ENCODE results near the gene SULT1A2.
A peak's percentile ranks its signal among the peaks of the same experiment; 100 is the strongest.
"Not testable (repeated sequence)": the region's sequence is repeated elsewhere in the genome, so short reads cannot be mapped to it uniquely, and the experiment has no call there.

The SULT1A2 gene

DNA sequence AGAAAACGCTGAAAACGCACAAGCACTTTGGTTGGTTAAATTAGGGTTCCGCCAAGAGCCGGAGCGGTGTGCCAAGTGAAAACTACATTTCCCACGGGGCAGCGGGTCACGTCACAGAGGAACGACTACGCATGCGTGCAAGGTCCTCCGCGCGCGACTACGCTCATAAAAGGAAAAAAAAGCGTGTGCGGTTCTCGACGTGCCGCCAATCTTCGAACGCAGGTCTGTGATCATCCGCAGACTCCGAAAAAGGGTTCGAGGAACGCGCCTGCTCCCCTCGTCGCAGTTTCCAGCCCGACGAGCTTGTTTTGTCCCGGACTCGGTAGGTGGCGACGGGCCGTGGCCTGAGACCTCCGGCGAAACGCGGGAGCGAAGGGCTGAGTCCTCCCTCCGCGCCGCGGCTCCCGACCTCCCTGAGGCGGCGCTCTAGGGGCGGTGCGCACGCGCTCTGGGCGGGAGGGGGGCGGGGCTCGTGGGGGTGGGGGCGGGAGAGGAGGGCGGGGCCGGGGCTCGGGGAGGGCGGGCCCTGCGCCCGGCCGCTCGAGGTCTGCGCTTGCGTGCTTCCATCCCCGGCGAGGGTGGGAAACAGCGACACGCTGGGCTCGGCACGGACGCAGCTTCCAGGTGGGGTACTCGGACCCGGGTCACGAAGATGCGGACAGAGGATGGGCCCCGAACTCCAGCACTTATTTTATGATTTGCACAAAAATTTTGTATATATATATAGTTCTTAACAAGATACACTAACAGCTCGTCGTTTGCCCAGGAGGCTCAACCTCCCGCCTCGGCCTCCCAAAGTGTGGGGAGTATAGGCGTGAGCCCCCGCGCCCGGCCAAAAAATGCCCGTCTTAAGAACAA is 42.8 kb downstream of the SULT1A2 start, which contains the start of gene SGF29:
Gene SGF29, plus strand, starts transcription at position 145 of the 858 bp plus-strand sequence. CDS start 27,150 bp downstream, outside the sequence.
- peak; percentile 93 for DNase-seq (ENCODE audit: low read depth)
- TF ChIP-seq POLR2A (IDR thresholded peaks at IDR 0.05; ENCODE audit: extremely low read depth, insufficient read length) (peak; percentile 92), CTCF (IDR thresholded peaks at IDR 0.05; ENCODE audit: low read depth, low read length) (no peak), MYC (IDR thresholded peaks at IDR 0.05; ENCODE audit: low read depth, low read length) (peak; percentile 90), MAX (IDR thresholded peaks at IDR 0.05; ENCODE audit: low read depth, low read length) (peak; percentile 88; the same call in 1 of the 2 replicates)

GRCh38 chr16:28549301-28549899 is 47.5 kb downstream of the SULT1A2 start:
- peak; percentile 76 for DNase-seq (ENCODE audit: low read depth)
- peak; percentile 57 for TF ChIP-seq CTCF (IDR thresholded peaks at IDR 0.05; ENCODE audit: low read depth, low read length)
- no peak for TF ChIP-seq POLR2A (IDR thresholded peaks at IDR 0.05; ENCODE audit: extremely low read depth, insufficient read length)
- no peak overlapping the region for H3K4me3 ChIP-seq (ENCODE audit: low read depth, low read length)

More for the DNA sequence above, 42.8 kb downstream of the SULT1A2 start, which contains the start of gene SGF29:
- peak within 1 kb of the TSS; percentile 78 for H3K4me3 ChIP-seq (ENCODE audit: low read depth, low read length)

DNA sequence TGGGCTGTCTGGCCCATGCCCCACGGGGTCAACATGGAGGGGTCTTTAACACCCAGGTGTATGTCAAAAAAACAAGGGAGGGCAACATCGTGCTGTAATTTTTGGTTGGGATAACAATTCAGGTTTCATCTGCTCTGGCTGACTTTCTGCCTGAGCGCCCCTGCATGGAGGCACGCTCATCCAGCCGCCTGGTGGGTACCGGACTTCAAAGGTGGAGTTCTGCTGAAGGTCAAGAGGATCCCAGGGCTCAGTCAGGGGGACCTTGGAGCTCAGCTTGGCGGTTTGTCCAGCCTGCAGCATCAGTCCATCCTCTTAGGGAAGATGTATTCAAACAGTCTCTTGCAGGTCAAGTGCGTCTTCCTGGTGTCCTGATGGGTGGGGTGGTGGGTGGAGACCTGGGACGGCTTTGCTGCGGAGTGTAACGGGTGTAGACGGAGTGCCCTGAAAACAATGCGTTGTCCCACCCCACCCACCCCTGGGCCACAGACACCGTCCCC is 48.5 kb downstream of the SULT1A2 start:
- TF ChIP-seq CTCF (IDR thresholded peaks at IDR 0.05; ENCODE audit: low read depth, low read length) (no peak), MAX (IDR thresholded peaks at IDR 0.05; ENCODE audit: low read depth, low read length) (no peak), POLR2A (IDR thresholded peaks at IDR 0.05; ENCODE audit: extremely low read depth, insufficient read length) (no peak), MYC (IDR thresholded peaks at IDR 0.05; ENCODE audit: low read depth, low read length) (no peak)
- H3K4me3 ChIP-seq (ENCODE audit: low read depth, low read length): no peak overlapping the region
- DNase-seq (ENCODE audit: low read depth): no peak

DNA sequence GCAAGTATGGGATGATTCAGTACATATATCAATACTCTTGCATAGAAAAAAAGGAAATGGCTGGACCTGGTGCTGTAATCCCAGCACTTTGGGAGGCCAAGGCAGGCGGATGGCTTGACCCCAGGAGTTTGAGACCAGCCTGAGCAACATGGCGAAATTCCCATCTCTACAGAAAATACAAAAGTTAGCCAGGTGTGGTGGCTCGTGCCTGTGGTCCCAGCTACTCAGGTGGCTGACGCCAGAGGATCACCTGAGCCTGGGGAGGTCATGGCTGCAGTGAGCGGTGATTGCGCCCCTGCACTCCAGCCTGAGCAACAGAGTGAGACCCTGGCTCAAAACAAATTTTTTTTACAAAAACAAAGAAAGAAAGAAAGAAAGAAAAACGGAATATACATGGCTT is 50.2 kb downstream of the SULT1A2 start:
- no peak for TF ChIP-seq CTCF (IDR thresholded peaks at IDR 0.05; ENCODE audit: low read depth, low read length)
- TF ChIP-seq POLR2A (IDR thresholded peaks at IDR 0.05; ENCODE audit: extremely low read depth, insufficient read length): no peak
- TF ChIP-seq MYC (IDR thresholded peaks at IDR 0.05; ENCODE audit: low read depth, low read length): no peak
- TF ChIP-seq MAX (IDR thresholded peaks at IDR 0.05; ENCODE audit: low read depth, low read length): no peak
- no peak for DNase-seq (ENCODE audit: low read depth)
- no peak overlapping the region for H3K4me3 ChIP-seq (ENCODE audit: low read depth, low read length)

GRCh38 chr16:28545964-28546363 is 50.9 kb downstream of the SULT1A2 start:
- DNase-seq (ENCODE audit: low read depth); H3K4me3 ChIP-seq (ENCODE audit: low read depth, low read length): not testable (repeated sequence)

DNA sequence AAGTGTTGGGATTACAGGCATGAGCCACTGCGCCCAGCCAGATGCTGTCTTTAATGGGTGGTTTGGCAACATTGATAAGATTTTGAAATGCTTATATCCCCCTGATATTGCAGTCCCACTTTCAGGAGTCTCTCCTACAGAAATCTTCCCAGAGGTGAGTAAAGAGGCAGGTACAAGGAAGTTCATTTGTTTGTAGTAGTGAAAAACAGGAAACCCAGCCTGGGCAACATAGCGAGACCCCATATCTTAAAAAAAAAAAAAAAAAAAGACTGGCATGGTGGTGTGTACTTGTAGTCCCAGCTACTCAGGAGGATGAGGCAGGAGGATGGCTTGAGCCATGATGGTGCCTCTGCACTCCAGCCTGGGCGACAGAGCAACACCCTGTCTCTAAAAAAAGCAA is 51.9 kb downstream of the SULT1A2 start:
- DNase-seq (ENCODE audit: low read depth): no peak
- H3K4me3 ChIP-seq (ENCODE audit: low read depth, low read length): no peak overlapping the region
- TF ChIP-seq POLR2A (IDR thresholded peaks at IDR 0.05; ENCODE audit: extremely low read depth, insufficient read length): no peak
- no peak for TF ChIP-seq MYC (IDR thresholded peaks at IDR 0.05; ENCODE audit: low read depth, low read length)
- no peak for TF ChIP-seq CTCF (IDR thresholded peaks at IDR 0.05; ENCODE audit: low read depth, low read length)
- no peak for TF ChIP-seq MAX (IDR thresholded peaks at IDR 0.05; ENCODE audit: low read depth, low read length)

All from NB4 (cell line).